NCI-H748 (cell line): Measurements from ENCODE around the gene FAM50B.
A peak's percentile ranks its signal among the peaks of the same experiment; 100 is the strongest.

Experiments
- DNase-seq: peaks from one replicate; lab custom pipeline; 2025; ENCODE audit not compliant: unreplicated experiment; lab: John Stamatoyannopoulos, UW

The FAM50B gene

DNA sequence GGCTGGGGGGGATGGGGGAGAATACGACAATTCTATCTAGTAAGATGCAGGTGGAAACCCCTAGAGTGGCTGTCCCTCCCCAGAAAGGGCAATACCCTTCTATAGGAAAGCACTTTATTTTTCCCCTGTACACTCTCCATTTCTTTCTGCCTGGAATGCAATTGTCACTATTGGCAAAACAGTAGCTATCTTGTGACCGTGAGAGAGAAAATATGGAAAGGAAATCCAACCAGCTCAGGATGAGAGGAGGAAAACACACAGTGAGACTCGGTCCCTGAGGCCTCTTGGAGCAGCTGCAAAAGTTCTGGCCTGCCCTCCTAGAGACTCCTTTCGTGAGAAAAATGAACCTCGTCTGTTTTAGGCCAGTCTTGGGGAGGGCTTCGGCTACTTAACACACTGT, 43.4 kb downstream of the FAM50B start:
- no peak for DNase-seq

DNA sequence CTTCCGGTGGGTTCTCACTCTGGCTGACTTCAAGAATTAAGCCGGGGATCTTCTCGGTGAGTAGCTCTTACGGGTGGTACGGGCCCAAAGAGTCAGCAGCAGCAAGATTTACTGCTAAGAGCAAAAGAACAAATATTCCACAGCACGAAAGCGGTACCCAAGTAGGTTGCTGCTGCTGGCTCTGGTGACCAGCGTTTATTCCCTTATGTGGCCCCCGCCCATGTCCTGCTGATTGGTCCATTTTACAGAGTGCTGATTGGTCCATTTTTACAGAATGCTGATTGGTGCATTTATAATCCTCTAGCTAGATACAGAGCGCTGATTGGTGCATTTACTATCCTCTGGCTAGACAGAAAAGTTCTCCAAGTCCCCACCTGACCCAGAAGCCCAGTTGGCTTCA, 44.3 kb downstream of the FAM50B start:
- DNase-seq: no peak

DNA sequence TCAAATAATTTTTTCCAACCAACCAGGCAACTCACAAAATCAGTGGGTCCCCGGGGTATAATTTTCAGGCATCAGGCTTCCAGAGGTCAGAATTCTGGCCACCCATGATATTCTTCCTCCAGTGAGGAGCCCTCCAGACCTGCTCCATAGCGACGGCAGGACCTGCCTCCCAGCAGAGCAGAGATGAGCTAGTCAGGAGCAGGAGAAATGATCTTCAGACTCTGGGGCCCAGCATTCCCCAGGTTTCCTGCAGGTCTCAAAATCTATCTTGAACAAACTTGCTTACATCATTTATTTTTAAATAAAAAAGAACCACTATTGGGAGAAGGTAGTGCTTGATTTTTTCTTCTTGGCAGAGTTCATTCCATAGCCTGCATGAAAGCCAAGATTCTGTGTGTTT, 44.7 kb downstream of the FAM50B start:
- no peak for DNase-seq

GRCh38 chr6:3894590-3895311, 45.6 kb downstream of the FAM50B start:
- DNase-seq: peak; percentile 72

DNA sequence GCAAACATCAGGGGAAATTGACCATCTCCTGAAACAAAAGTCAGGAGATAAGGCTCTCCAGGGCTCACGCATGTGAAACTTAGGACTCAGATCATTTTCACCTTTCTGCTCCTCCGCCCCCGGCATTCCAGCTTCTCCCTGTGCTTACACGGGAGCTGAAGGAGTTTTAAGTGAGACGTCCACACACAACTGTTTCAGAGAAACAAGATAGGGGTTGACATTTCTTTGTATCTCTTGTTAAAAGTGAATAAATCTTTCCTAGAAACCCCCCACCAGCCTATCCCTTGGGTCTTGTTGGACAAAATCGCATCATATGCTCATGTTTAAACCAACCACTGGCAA, 46.1 kb downstream of the FAM50B start:
- DNase-seq: no peak

GRCh38 chr6:3895805-3896204, 46.6 kb downstream of the FAM50B start:
- DNase-seq: no peak

DNA sequence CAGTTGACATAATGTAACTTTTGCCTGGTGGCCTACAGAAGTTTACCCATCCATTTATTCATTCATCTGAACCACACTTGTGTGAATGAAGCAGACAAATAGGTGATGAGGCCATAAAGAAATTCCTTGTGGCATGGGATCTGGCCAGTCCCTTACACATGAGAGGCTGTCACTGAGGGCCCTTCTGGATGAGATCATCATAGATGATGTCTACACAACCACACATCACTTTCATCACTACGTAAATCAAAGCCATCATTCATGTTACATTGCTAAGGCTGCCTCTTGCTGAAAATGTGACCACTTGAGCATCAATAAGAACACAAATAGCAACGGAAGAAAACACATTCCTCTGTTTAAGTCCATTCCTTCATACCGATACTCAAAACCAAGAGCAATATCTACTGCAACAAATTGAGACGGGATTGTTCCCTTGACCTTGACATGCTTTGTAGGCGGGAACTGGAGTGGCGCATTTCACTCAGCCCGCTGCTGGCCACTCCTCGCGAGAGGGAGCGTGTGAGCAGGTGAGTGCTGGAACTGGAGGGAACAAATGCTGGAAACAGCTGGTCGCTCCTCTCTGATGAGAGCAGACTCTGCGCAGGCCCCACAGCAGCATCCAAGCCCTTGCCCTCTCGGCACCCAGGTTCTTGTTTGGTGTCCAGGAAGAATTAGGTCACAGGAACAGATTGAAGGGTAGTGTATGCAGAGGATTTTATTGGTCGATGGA, 49.3 kb downstream of the FAM50B start:
- no peak for DNase-seq

DNA sequence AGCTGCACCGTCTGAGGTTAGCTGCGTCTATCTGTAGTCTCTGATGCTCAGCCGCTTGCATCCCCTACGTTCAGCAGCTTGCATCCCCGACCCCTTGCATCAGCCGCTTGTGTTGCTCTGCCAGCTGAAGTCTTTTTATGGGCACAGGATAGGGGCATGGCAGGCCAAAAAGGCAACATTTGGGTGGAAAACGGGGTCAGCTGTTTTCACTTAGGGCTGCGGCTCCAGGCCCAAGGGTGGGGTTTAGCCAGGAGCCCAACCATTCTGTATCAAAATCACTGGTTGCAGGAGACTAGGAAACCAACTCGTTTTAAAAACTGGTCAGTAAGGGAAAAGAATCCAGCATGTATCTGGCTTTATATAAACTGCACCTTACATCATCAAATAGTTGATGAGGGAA, 49.9 kb downstream of the FAM50B start:
- no peak for DNase-seq

DNA sequence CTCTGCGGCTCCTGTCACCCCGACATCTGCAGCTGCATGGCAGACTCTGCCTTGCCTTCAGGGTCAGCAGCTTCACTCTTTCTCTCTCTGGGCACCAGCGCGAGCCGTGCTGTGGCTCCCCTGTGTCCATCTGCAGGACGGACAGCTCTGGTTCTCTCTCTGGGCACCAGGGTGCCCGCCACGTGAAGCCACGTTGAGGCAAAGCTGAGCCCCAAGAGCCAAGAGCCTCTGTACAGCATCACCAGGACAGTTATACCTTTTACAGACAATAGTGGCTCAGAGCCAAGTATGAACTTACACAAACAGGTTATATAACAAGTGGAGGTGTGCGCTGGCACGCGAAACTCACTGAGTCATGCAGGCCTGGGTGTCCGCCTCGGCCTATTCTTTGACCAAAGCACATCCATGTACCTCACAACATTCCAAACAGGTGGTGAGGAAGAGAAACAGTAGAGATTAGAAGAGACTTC, 50.8 kb downstream of the FAM50B start:
- no peak for DNase-seq
